Activated T-cell treated with anti-CD3 and anti-CD28 coated beads, Interleukin-2, amount 50 U/mL, for 4 hours (primary cell): ENCODE data around the gene SYT10. TPM values are rescaled to one million over a fixed set of nuclear protein-coding genes. Genes with fewer than 3 reads are reported as not detected.
"Not testable (repeated sequence)": the region's sequence is repeated elsewhere in the genome, so short reads cannot be mapped to it uniquely, and the experiment has no call there.

Source experiments
- ATAC-seq, 2 donors: fragments of 200-7000 bp; cut with Tn5 transposase; one replicate each; pipeline ENCODE4 v1.10.0; 2021
- DNase-seq: peaks from one replicate; pipeline ENCODE4 v3.0.0-alpha.2; 2020
- H3K27me3 Mint-ChIP-seq: one replicate; pipeline ENCODE4 v1.8.0; 2021; ENCODE audit warnings: low read depth, mixed read lengths
- H3K36me3 Mint-ChIP-seq: one replicate; pipeline ENCODE4 v1.8.0; 2022; ENCODE audit warnings: mixed read lengths; ENCODE audit not compliant: insufficient read depth
- H3K4me1 Mint-ChIP-seq: one replicate; pipeline ENCODE4 v1.8.0; 2021; ENCODE audit warnings: low read depth, mixed read lengths
- H3K4me3 Mint-ChIP-seq: one replicate; pipeline ENCODE4 v1.8.0; 2021; ENCODE audit warnings: mild to moderate bottlenecking, moderate library complexity, mixed read lengths
- H3K9me3 Mint-ChIP-seq: one replicate; pipeline ENCODE4 v1.8.0; 2021; ENCODE audit warnings: mixed read lengths
- total RNA-seq, 3 donors: library from RNA; stranded (reverse); gene quantifications; one replicate each; pipeline ENCODE4 v1.2.1, GENCODE V29; 2021

SYT10 gene
- total RNA-seq, 3 donors from 2014 or later = not detected

DNA sequence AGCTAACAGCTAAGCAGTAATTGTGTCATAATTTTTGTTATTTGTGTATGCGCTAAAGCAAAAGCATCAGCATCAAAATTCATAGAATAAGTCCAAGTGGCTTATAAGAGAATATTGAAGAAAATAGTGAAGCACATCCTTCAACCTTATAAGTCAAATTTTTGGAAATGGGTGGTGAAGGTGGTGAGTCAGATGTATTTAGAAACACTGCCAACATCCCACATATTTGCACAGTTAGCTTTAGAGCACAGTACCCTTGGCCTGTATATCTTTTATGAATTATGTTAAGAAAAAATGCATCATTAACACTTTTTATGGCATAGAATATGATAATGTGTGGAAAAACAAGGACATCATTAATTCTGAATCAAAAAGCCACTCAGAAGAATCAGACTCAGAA, 8.0 kb downstream of the SYT10 start:
- Mint-ChIP-seq H3K27me3 (no peaks in the 10 kb centered on the region), H3K4me1 (no peaks in the 10 kb centered on the region), H3K36me3 (no peaks in the 10 kb centered on the region), H3K4me3 (no peak overlapping the region), H3K9me3 (peaks cover 10% of the 10 kb centered on the region)
- ATAC-seq (no peak), DNase-seq (no peak)

DNA sequence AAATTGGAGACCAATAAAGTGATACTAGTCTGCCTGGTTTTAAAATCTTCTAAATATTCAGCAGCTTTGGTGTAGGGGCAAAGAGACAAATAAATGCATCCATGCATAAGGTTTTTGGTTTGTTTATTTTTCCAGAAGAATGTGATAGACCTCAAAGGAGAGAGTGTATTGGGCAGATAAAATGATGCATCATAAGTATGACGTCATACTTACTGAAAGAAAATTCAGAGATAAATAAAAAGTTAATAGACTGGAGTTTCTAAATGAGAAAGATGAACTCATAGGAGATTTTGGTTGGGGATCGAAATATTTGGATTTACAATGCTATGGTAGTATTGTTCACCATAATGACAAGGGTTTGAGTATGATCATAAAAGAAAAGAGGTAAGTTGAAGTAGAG, 10.2 kb downstream of the SYT10 start:
- ATAC-seq = no peak
- Mint-ChIP-seq H3K9me3 (peaks cover 10% of the 10 kb centered on the region), H3K4me1 (no peaks in the 10 kb centered on the region)

DNA sequence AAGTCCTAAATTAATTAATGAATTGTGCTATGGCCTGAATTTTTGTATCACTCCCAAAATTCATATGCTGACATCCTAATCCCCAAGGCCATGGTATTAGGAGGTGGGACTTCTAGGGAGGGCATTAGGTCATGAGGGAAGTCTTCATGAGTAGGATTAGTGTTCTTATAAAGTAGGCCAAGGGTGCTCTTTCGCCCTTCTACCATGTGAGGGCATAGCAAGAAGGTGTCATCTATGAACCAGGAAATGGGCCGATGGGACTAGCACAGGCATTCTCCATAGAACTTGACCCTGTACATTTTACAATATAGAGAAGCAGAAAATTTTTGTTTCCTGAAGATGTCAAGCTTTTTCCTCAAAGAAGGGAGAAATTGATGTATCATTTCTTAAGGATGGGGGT, 12.5 kb downstream of the SYT10 start:
- Mint-ChIP-seq H3K4me1 (no peaks in the 10 kb centered on the region), H3K27me3 (no peaks in the 10 kb centered on the region), H3K36me3 (no peaks in the 10 kb centered on the region), H3K4me3 (no peak overlapping the region), H3K9me3 (peaks cover 10% of the 10 kb centered on the region)
- ATAC-seq = no peak
- no peak for DNase-seq

More for the DNA sequence above, 10.2 kb downstream of the SYT10 start:
- no peaks in the 10 kb centered on the region for H3K27me3 Mint-ChIP-seq
- H3K36me3 Mint-ChIP-seq = no peaks in the 10 kb centered on the region
- DNase-seq = no peak
- H3K4me3 Mint-ChIP-seq = no peak overlapping the region

DNA sequence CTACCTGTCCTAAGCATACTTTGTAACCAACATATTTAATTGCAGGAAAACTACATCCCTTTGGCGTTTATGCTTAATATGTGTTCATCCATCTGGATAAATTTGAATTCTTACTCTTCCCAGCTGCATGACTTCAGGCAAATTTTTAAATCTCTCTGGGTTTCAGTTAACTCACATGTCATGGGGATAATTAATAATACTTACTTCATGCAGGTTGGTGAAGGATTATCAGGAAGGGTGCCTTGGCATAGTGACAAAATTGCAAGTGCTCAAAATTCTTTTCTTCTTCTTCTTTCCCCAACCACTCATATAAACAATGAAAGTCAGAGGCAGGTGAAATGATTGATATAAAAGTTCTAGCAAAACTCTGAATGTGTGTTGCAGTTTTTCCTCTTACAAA, 15.9 kb downstream of the SYT10 start:
- DNase-seq (no peak), ATAC-seq (no peak)
- Mint-ChIP-seq H3K27me3 (no peaks in the 10 kb centered on the region), H3K4me1 (no peaks in the 10 kb centered on the region), H3K4me3 (no peak overlapping the region), H3K36me3 (no peaks in the 10 kb centered on the region), H3K9me3 (peaks cover 3% of the 10 kb centered on the region)

DNA sequence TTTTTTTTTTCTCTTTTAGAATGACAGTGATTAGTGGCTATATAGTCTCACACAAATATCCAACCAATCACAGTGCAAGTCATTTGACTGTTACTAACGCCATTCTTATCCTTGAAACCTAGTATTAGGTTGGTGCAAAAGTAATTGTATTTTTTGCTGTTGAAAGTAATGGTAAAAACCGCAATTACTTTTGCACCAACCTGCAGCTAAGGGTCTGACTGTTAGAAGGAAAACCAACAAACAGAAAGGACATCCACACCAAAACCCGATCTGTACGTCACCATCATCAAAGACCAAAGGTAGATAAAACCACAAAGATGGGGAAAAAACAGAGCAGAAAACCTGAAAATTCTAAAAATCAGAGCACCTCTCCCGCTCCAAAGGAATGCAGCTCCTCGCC, 27.2 kb downstream of the SYT10 start:
- H3K36me3 Mint-ChIP-seq, H3K27me3 Mint-ChIP-seq, DNase-seq, H3K4me1 Mint-ChIP-seq, H3K9me3 Mint-ChIP-seq, ATAC-seq, H3K4me3 Mint-ChIP-seq: not testable (repeated sequence)

DNA sequence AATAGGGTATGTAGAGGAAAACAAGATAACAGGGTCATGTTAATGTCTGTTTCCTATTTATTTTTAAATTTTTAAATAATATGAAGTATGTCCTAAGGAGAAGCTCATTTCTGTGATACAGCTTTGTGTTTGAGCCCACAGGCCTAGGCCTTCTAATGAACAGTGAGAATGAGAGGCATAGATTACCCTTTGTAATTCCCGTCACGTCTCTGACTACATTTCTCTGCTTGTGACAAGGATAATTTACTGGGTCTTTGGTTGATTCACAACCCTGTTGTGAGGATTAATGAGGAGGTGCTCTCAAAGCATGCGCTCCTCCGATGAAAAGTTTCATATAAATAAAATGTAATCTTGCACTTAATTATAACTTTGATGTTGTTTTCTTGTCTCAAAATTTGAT, 56.1 kb downstream of the SYT10 start:
- no peaks in the 10 kb centered on the region for H3K27me3 Mint-ChIP-seq
- no peak for ATAC-seq
- H3K36me3 Mint-ChIP-seq = no peaks in the 10 kb centered on the region
- H3K4me3 Mint-ChIP-seq = no peak overlapping the region
- no peak for DNase-seq
- H3K9me3 Mint-ChIP-seq = no peaks in the 10 kb centered on the region
- H3K4me1 Mint-ChIP-seq = no peaks in the 10 kb centered on the region

DNA sequence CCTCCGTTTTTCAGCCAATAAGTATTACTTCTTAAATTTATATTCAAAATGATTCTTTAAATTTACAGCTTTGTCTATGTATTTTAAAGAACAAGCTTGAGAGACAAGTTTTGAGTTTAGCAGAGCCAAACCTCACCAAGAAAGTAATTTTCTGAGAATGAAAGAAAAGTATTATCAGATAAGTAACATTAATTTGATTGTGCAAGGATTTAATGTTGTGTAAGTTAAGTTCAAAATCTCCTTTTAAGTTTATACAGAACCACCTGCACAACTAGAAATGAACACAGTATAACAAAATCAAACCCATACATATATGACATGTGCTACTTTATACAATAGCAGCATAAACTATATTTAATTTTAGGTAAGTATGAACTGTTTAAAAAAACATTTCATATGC, 63.5 kb downstream of the SYT10 start:
- DNase-seq (no peak), ATAC-seq (no peak)
- Mint-ChIP-seq H3K4me3 (no peak overlapping the region), H3K27me3 (no peaks in the 10 kb centered on the region), H3K9me3 (no peaks in the 10 kb centered on the region), H3K4me1 (no peaks in the 10 kb centered on the region), H3K36me3 (no peaks in the 10 kb centered on the region)

DNA sequence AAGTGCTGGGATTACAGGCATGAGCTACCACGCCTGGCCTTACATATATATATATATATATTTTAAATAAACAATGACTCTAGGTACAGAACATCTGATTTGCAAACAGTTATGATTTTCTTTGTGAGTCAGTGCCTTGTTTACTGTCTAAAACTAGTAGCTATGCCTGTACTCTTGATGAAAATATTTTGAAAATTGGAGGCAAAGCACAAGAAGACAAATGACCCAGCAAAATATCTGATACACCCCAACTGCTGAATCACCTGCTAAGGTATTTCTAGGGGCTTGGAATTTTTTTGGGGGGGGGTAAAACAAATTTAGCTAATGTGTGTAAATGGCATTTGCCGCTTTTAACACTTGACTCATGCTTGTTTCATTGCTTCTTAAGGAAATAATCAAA, 69.3 kb downstream of the SYT10 start:
- no peak for ATAC-seq
- no peaks in the 10 kb centered on the region for H3K36me3 Mint-ChIP-seq

DNA sequence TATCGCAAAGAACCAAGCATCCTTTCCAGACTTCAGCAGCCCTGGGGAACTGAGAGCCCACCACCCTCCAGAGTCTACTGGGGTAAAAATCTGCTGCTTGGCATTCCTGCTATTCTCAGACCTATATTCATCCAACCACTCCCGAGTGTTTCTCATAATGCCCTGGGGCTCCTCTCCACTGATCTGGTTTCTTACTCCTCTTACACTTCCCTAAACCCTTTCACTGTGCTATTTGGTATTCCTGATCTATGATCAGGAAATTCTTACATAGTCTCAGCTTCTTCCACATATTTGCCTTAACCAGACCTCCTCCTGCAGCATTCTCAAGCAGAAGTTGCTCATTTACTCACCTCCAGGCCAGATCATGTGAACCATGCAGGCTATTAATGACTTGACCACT, 82.4 kb downstream of the SYT10 start:
- Mint-ChIP-seq H3K4me1 (no peaks in the 10 kb centered on the region), H3K36me3 (no peaks in the 10 kb centered on the region), H3K4me3 (no peak overlapping the region), H3K9me3 (peaks cover 4% of the 10 kb centered on the region), H3K27me3 (no peaks in the 10 kb centered on the region)
- DNase-seq (no peak), ATAC-seq (no peak)

More for the DNA sequence above, 69.3 kb downstream of the SYT10 start:
- no peaks in the 10 kb centered on the region for H3K9me3 Mint-ChIP-seq
- DNase-seq = no peak
- H3K4me1 Mint-ChIP-seq = no peaks in the 10 kb centered on the region
- H3K27me3 Mint-ChIP-seq = no peaks in the 10 kb centered on the region
- H3K4me3 Mint-ChIP-seq = no peak overlapping the region

DNA sequence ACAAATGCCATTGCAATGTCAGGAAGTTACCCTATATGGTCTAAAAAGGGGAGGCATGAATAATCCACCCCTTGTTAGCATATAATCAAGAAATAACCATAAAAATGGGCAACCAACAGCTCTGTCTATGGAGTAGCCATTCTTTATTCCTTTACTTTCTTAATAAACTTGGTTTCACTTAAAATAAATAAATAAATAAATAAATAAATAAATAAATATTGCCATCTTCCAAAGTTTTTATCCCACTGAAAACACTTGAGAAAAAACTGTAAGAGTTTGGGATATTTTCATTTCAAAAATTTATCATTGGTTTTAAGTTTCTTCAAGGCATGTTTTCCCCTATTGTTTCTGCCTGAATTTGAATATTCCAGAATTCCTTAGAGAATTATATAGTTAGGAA, 89.8 kb downstream of the SYT10 start:
- ATAC-seq (no peak), DNase-seq (no peak)
- peaks cover 1% of the 10 kb centered on the region for H3K27me3 Mint-ChIP-seq
- H3K9me3 Mint-ChIP-seq = peaks cover 19% of the 10 kb centered on the region
- no peaks in the 10 kb centered on the region for H3K36me3 Mint-ChIP-seq
- H3K4me1 Mint-ChIP-seq = no peaks in the 10 kb centered on the region
- no peak overlapping the region for H3K4me3 Mint-ChIP-seq

DNA sequence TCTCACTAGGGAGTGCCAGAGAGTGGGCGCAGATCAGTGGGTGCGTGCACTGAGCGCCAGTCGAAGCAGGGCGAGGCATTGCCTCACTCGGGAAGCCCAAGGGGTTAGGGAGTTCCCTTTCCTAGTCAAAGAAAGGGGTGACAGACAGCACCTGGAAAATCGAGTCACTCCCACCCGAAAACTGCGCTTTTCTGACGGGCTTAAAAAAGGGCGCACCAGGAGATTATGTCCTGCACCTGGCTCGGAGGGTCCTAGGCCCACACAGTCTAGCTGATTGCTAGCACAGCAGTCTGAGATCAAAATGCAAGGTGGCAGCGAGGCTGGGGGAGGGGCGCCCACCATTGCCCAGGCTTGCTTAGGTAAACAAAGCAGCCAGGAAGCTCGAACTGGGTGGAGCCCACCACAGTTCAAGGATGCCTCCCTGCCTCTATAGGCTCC, 107.6 kb downstream of the SYT10 start:
- not testable (repeated sequence) for H3K9me3 Mint-ChIP-seq, DNase-seq, H3K4me1 Mint-ChIP-seq, H3K36me3 Mint-ChIP-seq, ATAC-seq, H3K4me3 Mint-ChIP-seq, H3K27me3 Mint-ChIP-seq

DNA sequence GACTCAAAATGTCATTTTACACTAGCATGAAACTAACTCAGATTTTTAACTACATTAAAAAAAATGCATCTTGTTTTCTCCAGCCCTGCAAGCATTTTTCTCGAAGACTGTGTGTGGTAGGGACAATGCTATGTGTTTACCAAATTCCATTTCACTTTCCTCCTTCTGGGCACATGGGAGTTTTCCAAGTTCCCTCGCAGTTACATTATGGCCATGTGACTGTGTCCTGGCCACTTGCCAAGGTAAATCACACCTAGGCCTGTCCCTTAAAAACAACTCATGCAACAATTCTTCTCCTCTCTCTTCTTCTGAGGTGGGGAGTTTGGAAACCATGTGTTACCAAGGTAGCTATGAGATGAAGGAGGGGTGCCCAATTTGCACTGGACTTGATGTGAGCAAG, 108.7 kb downstream of the SYT10 start:
- ATAC-seq (no peak), DNase-seq (no peak)
- H3K4me1 Mint-ChIP-seq = no peaks in the 10 kb centered on the region
- no peaks in the 10 kb centered on the region for H3K9me3 Mint-ChIP-seq
- H3K27me3 Mint-ChIP-seq = no peaks in the 10 kb centered on the region
- no peak overlapping the region for H3K4me3 Mint-ChIP-seq
- H3K36me3 Mint-ChIP-seq = no peaks in the 10 kb centered on the region
